GM21529 (cell line): ENCODE results near the gene CHRNG.
"Not testable (repeated sequence)": the region's sequence is repeated elsewhere in the genome, so short reads cannot be mapped to it uniquely, and the experiment has no call there.

Experiments used
- ATAC-seq: cut with Tn5 transposase; IDR thresholded peaks from one replicate; pipeline ENCODE4 v1.9.1; 2021; ENCODE audit not compliant: unreplicated experiment

Gene CHRNG

DNA sequence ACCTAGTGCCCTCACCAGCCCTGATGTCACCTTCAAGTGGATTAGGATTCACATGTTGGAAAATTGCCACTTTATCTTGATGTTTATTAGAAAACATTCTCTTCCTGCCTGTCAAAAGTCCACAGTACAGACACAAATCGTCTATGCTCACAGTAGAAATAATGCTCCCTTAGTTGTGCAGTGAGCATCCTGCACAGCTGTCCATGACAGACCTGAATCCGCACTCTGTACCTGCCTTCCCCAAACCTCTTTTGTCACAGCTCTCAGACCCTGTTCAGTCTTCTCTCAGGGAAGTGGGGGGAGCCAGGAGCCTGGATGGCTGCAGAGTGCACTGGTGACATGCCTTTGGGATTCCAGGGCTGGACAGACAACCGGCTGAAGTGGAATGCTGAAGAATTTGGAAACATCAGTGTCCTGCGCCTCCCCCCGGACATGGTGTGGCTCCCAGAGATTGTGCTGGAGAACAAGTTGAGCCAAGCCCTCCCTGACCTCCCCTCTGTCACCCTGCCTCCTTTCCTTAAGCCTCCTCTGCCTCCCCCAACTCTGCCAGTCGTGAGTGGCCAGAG lies 11.5 kb upstream of the CHRNG start:
- ATAC-seq, result no peak

DNA sequence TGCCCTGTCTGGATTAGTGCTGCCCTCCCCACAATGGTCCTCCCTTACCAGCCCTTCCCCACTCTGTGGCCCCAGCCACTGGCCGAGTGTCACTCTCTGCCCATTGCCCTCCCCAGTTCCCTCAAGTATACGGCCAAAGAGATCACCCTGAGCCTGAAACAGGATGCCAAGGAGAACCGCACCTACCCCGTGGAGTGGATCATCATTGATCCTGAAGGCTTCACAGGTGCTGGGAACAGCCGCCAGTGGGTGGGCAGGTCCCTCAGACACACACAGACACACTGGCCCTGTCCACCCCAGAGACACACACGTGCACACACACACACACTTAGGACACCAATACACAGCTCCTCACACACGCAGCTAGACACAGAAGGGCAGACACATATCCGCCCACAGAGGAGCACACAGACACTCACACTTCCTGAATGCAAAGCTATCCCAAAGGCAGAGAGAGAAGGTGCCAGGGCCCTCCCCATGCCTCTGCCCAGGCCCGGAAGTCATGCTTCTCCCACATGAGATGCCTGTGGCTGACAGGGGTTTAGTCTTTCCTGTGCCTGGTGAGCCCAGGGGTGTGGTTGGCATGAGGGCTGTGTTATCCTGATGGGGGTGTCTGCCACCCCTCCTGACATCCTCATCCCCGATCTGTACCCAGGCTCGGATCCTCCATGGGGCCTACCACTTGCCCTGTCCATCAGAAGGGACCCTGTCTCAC lies 10.6 kb upstream of the CHRNG start:
- no peak for ATAC-seq

DNA sequence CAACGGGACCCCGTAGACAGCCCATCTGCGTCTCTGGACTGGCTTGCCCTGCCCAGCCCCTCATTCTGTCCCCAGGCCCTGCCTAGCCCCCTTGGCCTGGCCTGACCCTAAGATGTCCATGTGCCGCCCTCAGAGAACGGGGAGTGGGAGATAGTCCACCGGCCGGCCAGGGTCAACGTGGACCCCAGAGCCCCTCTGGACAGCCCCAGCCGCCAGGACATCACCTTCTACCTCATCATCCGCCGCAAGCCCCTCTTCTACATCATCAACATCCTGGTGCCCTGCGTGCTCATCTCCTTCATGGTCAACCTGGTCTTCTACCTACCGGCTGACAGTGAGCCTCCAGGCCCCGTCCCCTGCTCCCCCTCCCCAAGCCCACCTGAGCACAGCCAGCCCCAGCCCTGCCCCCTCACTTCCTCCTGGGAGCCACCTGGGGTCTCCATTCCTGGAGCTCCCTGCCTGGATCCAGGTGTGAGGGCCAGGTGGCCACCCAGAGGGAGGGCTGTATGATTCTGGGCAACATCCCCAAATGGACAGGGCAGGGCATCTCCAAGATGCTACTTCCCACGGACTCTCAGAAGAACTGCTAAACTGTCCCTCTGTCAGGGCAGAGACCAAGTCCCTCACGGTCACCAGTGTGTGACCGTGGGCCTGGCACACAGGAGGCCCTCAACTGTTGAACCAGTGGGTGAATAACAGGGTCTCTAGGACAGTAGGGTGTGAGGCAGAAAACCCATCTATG lies 9.5 kb upstream of the CHRNG start:
- no peak for ATAC-seq

DNA sequence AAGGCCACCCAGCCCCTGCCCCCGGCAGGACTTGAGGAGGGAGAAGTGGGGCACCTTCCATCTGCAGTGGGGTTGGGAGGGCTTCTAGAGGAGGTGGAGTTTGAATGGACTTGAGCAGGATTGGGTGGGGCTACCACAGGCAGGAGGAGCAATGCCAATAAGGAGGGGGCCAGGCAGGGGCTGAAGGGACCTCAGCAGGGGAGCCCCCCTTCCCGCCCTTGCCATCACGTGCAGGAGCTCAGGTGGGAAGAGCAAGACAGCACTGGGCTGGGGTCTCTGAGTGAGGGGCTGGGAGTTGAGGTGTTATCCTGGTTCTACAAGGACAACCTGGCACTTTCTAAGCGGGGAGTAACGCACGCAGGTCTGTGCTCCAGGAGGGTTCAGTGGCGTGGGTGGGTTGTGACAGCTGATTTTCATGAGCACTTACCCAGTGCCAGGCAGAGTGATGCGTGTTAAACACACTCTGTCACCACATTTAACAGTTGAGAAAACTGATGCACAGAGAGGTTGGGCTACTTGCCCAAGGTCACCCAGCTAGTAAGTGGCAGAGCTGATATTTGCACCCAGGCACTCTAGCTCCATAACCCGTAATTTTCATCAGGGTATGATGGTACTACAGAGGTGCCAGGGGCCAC lies 8.7 kb upstream of the CHRNG start:
- no peak for ATAC-seq

DNA sequence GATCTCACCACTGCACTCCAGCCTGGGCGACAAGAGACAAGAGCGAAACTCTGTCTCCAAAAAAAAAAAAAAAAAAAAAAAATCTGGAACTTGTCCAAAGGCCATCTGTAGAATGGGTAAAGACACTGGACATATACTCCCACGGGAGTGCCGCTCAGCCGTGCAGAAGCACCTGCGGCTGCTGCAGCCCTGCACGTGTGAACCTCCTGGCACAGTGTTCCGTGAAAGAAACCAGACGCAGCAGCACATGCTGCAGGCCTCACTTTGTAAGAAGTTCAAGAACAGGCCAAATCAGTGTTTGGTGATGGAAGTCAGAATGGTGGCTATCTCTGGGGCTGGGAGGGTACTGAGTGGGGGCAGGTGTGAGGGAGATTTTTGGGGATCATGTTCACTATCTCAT lies 7.1 kb upstream of the CHRNG start:
- ATAC-seq, result no peak

DNA sequence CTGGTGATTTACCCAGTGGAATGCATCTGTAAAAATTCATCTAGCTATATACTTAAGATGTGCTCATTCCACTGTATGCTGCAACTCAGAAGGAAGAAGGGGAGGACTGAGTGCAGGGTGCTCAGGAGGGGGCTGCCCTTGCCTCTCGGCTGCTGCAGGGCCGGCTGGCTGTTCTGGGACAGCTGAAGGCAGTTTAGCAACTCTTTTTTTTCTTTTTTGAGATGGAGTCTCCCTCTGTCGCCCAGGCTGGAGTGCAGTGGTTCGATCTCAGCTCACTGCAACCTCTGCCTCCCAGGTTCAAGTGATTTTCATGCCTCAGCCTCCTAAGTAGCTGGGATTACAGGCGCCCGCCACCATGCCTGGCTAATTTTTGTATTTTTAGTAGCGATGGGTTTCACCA lies 6.7 kb upstream of the CHRNG start:
- ATAC-seq, result not testable (repeated sequence)

DNA sequence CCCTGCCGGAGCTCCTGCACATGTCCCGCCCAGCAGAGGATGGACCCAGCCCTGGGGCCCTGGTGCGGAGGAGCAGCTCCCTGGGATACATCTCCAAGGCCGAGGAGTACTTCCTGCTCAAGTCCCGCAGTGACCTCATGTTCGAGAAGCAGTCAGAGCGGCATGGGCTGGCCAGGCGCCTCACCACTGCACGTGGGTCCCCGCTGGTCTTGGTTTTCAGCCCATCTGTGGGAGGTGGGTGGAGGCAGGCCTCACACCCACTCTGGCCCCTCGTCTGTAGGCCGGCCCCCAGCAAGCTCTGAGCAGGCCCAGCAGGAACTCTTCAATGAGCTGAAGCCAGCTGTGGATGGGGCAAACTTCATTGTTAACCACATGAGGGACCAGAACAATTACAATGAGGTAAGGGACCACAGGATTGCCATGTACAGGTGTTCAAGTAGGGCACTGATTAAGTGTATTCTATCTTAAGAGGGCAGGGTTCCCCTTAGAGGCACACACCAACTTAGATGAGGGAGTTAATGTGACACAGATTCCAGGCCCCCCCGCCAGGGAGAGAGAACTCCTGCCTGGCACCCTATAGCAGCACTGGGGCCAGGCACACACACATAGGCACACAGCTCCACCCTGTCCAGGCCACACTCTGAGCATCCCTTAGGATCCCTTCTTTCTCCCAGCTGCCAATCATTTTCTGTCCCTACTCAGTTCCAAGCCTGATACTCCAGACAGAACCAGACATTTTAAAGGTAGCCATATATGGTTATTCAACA lies 5.4 kb upstream of the CHRNG start:
- no peak for ATAC-seq

DNA sequence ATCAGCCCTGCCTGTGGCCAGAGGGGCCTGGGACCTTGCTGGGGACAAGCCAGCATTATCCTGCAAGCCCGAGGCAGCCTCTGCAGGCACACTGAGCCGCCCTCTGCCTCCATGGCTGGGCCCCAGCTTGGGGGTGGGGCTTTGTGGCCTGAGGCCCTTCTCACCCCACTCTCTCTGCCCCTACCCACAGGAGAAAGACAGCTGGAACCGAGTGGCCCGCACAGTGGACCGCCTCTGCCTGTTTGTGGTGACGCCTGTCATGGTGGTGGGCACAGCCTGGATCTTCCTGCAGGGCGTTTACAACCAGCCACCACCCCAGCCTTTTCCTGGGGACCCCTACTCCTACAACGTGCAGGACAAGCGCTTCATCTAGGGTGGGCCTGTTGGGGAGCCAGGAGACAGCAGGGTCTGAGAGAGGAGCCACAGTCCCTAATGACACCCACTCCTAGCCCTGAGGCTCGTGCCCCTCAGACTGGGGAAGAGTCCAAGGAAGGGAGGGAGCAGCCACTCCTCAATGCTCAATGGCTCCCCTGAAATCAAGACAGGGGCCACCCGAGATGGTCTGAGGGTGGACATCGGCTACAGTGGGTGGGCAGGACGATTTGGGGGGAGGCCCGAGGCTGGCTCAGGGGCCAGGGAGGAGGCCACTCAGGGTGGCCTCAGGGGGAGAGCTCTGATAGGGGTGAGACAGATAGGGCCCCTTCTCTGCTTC lies 4.4 kb upstream of the CHRNG start:
- no peak for ATAC-seq

DNA sequence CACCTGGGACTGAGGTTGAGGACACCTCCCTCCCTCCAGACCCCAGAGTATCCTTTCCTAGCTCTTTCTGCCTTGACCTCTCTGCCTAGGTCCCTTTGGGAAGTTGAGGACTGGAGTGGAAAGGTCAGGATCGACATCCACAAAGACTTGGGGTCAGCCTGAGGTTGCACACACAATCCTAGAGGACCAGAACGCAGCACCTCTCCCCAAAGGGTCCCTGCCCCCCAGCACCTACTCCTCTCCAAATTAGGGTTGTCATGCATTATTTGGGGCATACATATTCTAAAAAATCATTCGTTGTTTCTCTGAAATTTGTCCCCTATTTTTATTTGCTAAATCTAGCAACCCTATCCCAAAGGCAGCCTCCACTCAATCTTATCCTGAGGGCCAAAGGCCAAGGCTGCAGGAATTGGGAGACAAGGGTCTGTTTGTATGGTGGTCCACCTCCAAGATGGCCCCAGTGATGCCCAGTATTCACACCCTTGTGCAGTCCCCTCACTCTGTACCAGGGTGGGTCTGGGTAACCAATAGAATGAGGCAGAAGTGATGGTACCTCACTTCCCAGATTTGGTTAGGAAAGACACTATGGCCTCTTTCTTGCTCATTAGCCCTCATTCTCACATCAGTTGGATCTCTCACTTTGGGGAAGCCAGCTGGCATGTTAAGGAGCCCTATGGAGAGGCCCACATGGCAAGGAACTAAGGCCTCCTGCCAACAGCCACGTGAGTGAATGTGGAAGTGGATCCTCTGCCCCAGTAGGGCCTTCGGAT lies 3.5 kb upstream of the CHRNG start:
- ATAC-seq, result no peak

DNA sequence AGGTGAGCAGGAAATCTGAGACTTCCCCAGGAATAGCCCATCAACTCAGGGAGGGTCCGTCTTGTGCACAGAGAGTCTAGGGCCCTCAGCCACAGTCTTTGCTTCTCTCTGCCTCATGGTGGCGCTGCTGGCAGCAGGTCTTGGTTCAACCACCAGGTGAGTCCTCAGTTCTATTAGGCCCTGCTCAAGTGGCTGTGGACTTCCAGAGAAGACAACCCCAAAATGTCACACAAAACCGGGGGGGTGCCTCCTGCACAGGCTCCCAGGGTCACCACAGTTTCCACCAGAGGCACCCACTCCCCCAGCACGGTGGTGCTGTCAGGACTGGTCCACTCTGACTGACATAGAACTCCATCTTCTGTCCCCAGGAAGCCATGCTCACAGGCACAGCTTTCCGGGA lies 2.4 kb upstream of the CHRNG start:
- ATAC-seq, result no peak

DNA sequence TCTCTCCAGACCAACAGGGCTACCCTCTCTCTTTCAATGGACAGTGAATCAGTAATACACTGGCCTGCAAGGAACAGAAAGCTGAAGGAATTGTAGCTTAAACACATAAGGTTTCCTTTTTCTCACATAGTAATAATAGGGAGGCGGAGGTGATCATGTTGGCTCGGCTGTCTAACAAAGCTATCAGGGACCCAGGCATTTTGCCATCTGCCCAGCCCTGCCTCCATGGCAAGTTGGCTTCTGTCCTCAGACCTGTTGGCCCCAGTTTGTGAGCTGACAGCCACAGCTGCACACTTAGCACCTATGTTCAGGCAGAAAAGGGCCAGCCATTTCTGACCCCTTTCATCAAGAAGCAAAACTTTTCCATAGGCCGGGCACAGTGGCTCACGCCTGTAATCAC lies 2.0 kb upstream of the CHRNG start:
- ATAC-seq, result no peak

DNA sequence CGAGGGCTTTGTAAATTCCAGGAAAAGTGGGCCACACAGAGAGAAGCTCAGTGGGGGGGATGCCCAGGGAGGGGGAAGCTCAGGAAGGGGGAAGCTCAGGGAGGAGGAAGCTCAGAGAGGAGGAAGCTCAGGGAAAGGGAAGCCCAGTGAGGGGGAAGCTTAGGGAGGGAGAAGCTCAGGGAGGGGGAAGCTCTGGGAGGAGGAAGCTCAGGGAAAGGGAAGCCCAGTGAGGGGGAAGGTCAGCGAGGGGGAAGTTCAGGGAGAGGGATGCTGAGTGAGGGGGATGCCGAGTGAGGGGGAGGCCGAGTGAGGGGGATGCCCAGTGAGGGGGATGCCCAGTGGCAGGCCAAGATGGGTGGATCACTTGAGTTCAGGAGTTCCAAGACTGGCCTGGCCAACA lies 821 bp upstream of the CHRNG start:
- ATAC-seq, result no peak

DNA sequence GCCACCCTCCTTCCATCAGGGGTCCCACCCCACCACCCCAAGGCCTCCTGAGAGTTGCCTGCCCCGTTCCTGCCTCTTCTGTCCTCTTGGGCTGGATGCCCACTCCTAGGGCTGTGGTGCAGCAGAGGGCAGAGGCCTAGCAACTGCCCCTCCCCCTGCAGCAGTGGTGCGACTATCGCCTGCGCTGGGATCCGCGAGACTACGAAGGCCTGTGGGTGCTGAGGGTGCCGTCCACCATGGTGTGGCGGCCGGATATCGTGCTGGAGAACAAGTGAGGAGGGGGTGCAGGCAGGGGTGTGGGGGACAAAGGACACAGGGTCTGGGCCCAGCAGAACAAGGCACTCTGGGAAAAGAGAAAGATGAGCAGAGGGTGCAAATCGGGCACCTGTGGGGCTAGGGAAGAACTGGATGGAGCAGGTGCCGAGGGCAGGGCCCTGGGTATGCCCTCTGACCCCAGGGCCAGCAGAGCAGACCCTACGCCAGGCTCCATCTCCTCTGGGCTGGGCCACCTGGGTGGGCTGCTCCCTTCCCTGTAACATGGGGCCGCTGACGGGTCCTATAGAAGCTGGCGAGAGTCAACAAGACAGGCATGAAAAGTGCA lies 1.0 kb downstream of the CHRNG start:
- no peak for ATAC-seq

DNA sequence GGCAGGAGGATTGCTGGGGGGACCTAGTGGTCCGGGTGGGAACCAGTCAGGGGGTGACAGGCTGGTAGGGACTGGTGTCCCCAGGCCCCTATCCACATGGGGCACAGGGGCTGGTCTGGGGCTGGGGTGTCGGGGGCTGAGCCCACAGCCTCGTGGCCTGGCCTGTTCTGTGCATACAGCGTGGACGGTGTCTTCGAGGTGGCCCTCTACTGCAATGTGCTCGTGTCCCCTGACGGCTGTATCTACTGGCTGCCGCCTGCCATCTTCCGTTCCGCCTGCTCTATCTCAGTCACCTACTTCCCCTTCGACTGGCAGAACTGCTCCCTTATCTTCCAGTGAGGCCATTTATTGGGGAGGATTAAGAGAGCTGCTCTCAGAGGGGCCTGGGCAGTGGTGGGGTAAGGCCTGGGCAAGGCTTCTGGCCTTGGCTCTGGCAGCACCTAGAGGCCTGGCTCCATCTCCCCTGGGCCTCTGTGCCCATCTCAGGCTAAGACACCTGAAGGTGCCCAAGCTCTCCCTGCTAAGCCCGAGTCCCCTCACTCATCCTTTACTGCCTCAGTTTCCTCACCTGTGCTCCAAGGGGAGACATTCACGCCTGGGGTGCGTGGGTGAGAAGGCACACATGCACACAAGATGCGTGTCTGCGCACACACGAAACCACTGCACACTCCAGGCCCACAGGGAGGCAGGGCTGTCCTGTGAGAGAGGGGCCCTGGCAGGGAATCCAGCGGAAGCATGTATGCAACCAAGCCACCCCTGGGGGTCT lies 1.9 kb downstream of the CHRNG start:
- ATAC-seq, result no peak

DNA sequence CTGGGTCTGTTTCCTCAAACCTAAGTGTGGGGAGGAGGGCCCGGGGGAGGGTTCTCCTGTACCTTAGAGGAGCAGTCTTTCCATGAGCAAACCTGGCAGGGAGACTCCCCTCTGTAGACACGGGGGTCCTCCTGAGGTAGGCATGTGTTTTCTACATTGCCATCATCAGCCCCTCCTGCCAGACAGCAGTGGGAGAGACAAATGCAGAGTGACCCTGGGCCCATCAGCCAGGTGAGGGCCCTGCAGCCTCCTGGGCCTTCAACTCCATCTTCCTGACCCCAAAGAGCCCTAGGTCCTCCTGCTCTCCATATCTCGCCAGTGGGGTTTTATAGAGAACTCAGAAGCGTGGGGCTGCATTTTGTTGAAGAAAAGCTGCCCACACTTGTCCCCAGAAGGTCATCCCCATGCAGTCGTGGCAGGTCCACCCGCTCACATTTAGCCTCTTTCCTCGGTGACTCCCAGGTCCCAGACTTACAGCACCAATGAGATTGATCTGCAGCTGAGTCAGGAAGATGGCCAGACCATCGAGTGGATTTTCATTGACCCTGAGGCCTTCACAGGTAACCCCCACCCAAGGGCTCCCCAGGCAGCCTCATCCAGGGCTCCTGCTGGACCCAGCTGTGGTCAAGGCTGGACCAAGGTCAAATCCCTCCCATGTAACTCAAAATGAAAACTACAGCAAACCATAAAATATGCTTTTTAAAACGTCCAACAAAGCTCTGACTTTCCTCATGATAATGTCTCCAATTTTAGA lies 2.6 kb downstream of the CHRNG start:
- no peak for ATAC-seq

DNA sequence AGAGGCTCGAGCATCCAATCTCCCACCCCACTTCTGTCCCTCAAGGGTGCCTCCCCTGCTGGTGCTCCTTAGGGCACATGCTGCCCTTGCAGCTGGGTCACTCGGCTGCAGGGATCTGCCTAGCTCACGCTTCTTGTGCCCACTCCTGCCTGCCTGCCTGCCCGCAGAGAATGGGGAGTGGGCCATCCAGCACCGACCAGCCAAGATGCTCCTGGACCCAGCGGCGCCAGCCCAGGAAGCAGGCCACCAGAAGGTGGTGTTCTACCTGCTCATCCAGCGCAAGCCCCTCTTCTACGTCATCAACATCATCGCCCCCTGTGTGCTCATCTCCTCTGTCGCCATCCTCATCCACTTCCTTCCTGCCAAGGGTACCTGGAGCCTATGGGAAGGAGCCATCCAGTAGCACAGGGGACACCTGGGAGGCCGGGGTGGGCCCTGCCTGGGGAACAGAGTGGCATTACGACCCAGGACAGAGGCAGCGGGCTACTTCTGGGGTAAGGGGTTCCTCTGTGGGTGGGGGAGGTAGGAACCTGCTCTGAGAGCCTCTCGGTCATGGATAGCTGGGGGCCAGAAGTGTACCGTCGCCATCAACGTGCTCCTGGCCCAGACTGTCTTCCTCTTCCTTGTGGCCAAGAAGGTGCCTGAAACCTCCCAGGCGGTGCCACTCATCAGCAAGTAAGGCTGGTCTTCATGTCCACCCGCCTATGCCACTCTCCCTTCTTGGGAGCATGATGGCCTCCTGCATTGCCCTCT lies 3.4 kb downstream of the CHRNG start:
- no peak for ATAC-seq

DNA sequence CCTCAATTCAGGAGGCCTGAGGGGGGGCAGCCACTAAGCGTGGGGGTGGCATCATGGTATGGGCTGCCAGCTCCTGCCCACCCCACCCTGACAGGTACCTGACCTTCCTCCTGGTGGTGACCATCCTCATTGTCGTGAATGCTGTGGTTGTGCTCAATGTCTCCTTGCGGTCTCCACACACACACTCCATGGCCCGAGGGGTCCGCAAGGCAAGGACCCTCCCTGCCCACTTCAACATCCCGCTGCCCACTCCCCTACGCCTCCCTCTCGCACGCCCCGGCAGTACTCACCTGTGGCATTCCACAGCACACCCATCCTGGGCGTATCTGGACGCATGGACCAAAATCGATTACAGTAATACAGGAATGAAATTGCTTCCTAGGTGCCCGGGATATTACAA lies 4.0 kb downstream of the CHRNG start:
- no peak for ATAC-seq
